H1 (cell line): ENCODE results near the gene SEMA4D. TPM values are rescaled to one million over a fixed set of nuclear protein-coding genes. Genes with fewer than 3 reads are reported as not detected.

Experiments used
- CHD2 ChIP-seq: IDR thresholded peaks from 2 replicates; pipeline ENCODE4 v1.6.1; 2012; ENCODE audit warnings: low read length, improper control_type of control experiment
- E2F6 ChIP-seq: IDR thresholded peaks from 2 replicates; pipeline ENCODE4 v1.6.1; 2012; ENCODE audit warnings: inconsistent platforms
- SIX5 ChIP-seq: IDR thresholded peaks from 2 replicates; pipeline ENCODE4 v1.6.1; 2011; ENCODE audit warnings: mild to moderate bottlenecking, low read depth, low read length
- polyA plus RNA-seq, 7 experiments: library from polyadenylated mRNA; depleted of rRNA in 3 of 7; stranded (reverse) in 5 of 7; unstranded in 2 of 7; fragments of >200 nt in 5 of 7; fragments of 200-250 nt in 2 of 7; gene quantifications; 1 replicate in 5 of 7; 2 replicates in 1 of 7; 4 replicates in 1 of 7; pipeline versions ENCODE4 v1.2.1 to v1.2.3, GENCODE V29; 2011 to 2013; ENCODE audit warnings: missing spikeins in 2 of 7, mixed read lengths in 2 of 7
- total RNA-seq: library from RNA; stranded (reverse); fragmentation: NEBNext Ultra II Directional; extraction: Animal tissue kit (Norgen Biotek cat#: 25700); gene quantifications from 2 replicates; pipeline ENCODE4 v1.2.1, GENCODE V29; 2021

SEMA4D gene
- total and polyA plus RNA-seq, 2 of the 8 experiments (the other 6 are each of a cell fraction or from before 2014, with no cell fraction given), result 21.0 to 70.4 TPM

- TF ChIP-seq E2F6 (no peak), SIX5 (no peak), CHD2 (no peak)
These were observed 28.9 kb downstream of the SEMA4D start (continued) for GRCh38 chr9:89469003-89469402.
